Retina (tissue), 1 donor: Measurements from ENCODE around the gene FBXL7.

Experiments used
- DNase-seq: peaks from one replicate; pipeline ENCODE4 v3.0.0-alpha.2; 2016

FBXL7 gene

GRCh38 chr5:15506146-15506545, 6.2 kb downstream of the FBXL7 start:
- DNase-seq, result no peak

GRCh38 chr5:15506897-15507296, 6.9 kb downstream of the FBXL7 start:
- DNase-seq, result no peak

DNA sequence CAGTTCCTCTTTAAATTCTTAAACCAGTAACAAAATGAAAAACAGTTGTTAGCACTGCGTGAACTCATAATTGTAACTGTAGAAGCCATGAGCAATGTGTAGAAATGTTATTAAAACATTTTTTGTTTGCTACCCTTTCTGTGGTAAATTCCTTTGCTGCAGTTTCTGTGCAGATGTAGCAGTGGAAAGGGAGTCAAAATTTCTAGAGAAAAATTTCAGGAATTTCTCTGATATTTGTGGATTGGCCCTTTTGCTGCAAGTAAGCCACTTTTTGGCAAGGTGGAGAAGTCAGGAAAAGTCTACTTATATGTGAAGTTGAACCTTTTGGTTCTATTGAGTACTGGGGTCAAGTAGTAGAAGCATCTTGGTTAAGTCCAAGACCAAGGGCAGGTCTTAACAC, 10.1 kb downstream of the FBXL7 start:
- no peak for DNase-seq

- DNase-seq, result no peak
These were observed 10.9 kb downstream of the FBXL7 start for GRCh38 chr5:15510831-15511230.

DNA sequence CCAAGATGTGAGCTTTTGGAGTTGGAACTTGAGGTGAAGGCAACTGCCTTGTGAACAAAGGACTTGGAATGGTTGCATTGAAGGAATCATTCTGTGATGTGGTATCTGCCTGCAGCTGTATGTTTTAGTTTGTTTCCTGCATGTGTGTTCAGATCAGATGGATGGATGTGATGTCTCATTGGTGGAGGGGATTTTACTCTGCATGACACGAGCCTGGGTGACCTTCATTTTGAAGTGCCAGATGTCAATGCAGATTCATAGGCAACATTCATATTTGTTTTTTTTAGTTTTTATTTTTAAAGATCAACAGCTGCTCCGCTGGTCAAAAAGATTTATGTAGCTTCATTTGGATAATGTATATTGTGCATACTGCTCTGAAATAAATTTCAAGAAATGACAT, 13.5 kb downstream of the FBXL7 start:
- no peak for DNase-seq

DNA sequence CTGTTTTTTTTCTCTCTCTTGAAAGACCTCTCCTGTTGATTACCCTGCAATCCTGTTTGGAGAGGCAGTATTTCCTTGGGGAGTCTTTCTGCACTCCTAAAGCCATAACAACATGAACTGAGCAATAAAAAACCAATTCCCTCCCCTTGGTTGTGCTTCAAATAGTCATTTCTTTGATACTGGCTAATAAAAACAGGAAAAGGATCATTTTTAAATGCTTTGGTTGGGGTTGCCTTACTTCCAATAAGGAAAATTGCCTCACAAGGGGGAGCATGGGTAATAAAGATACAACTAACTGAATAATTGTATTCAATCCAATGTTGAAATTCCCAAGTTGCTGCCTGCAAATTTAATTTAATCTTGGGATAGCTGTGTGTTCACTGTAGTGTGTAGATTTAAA, 13.9 kb downstream of the FBXL7 start:
- DNase-seq, result no peak

GRCh38 chr5:15515229-15515628, 15.2 kb downstream of the FBXL7 start:
- DNase-seq, result no peak

DNA sequence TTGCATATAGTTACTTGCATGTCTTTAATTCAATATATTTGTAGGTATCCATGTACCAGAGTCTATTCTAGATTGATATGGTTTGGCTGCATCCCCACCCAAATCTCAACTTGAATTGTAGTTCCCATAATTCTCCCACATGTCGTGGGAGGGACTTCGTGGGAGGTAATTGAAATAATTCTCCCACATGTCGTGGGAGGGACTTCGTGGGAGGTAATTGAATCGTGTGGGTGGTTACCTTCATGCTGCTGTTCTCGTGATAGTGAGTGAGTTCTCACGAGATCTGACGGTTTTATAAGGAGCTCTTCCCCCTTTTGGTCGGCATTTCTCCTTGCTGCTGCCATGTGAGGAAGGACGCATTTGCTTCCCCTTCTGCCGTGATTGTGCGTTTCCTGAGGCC, 16.5 kb downstream of the FBXL7 start:
- no peak for DNase-seq

DNA sequence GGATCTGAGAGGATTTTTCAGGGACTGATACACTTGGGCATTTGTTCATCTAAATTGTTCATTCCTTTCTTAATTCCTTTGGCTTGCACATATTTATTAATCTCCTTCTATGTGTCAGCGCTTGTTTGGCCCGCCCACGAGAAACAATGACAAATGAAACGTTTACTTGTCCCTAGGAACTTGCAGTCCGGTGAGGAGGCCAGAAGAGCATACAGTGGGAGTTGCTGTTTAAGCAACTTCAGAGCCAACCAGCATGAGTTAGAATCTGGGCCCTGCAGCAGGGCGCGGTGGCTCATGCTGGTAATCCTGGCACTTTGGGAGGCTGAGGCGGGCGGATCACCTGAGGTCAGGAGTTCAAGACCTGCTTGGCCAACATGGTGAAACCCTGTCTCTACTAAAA, 18.8 kb downstream of the FBXL7 start:
- no peak for DNase-seq

- no peak for DNase-seq
These were observed 20.9 kb downstream of the FBXL7 start for GRCh38 chr5:15520856-15521255.

GRCh38 chr5:15521381-15522186, 21.6 kb downstream of the FBXL7 start:
- DNase-seq, result no peak

GRCh38 chr5:15522187-15522520, 22.2 kb downstream of the FBXL7 start:
- DNase-seq, result no peak

GRCh38 chr5:15524712-15525111, 24.7 kb downstream of the FBXL7 start:
- no peak for DNase-seq

GRCh38 chr5:15525703-15526275, 25.8 kb downstream of the FBXL7 start:
- no peak for DNase-seq

DNA sequence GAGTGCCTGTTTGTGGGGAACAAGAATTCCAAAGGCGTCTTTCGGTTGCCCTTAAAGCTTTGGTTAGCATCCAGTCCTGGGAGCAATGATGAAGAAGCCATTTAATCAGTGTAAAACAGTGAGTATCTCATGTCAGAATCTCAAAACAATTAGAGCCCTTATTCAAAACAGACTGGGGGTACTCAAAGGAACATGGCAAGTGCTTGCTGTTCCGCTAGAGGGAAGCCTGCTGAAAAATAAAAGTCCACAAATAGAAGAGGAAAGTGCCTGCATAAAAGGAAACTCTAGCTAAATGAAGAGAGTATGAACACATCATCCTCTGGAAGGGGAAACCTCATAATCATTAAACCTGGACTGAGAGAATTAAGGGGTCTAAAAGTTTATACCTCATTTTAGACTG, 26.4 kb downstream of the FBXL7 start:
- no peak for DNase-seq

DNA sequence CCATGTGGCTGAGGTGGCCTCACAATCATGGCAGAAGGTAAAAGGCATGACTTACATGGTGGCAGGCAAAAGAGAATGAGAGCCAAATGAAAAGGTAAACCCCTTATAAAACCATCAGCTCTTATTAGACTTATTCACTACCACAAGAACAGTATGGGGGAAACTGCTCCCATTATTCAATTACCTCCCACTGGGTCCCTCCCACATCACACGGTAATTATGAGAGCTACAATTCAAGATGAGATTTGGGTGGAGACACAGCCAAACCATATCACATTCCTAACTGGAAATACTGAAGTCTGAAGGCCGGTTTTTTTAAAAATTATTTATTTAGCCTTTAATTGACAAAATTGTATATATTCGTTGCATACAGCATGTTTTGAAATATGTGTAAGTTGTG, 28.5 kb downstream of the FBXL7 start:
- DNase-seq, result no peak

GRCh38 chr5:15529013-15529412, 29.0 kb downstream of the FBXL7 start:
- no peak for DNase-seq

DNA sequence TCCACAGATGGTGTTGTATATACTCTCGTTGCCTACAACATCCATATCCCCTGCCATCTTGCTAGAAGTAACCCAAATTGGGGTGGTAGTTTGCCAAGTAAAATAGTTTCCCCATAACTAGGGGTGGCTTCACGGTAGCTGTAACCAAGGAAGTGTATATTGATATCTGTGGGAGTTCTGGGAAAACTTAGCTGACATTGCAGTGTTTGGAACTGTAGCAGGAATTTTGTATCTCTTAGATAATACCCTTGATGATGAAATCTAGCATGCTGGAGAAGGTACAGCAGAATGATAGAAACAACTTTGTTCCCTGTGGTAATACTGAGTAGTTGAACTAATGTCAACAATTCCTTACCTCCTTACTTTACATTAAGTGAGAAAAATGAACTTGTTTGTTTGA, 29.8 kb downstream of the FBXL7 start:
- no peak for DNase-seq

DNA sequence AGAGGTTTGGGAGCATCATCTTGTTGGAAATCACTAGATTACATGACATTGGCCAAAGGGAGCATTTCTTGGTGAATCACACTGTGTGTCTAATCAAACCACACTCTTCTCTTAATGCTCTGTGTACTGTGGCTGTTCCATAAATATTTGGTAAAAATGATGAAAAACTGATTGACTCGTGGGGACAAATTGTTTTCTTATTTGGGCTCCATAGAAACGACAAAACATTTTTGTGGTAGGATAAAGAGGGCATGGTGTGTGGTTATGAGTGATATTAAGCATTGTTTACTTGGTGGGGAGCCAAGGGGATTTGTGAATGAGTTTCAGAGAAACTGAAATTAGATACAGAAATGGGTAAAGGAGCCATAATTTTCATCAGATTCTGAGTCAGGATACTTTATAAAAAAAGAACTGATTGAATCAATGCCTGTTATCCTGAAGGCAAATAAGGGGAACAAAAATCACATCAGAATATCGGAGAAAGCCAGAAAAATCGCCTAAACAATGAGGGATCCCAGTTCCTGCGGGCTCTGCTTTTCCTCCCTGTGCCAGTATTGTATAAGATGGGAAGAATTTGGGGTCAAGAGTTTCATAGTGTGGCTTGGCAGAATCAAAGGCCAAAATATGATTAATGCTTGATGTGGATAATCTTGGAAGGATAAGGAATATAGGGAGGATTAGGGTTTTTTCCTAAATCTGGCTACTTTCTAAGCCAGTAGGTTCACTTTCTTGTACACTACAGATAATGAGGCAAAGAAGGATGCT, 33.3 kb downstream of the FBXL7 start:
- no peak for DNase-seq

DNA sequence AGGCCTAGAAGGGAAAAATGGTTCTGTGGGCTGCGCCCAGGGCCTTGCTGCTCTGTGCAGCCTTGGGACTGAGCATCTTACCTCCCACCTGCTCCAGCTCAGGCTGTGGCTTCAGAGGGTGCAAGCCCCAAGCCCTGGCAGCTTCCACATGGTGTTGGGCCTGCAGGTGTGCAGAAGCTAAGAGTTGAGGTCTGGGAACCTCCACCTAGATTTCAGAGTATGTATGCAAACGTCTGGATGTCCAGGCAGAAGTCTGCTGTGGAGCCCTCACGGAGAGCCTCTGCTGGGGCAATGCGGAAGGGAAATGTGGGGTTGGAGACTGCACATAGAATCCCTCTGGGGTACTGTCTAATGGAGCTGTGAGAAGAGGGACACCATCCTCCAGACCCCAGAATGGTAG, 36.0 kb downstream of the FBXL7 start:
- DNase-seq, result no peak

- no peak for DNase-seq
These were observed 38.5 kb downstream of the FBXL7 start for GRCh38 chr5:15538516-15538915.

GRCh38 chr5:15539951-15540350, 40.0 kb downstream of the FBXL7 start:
- no peak for DNase-seq

DNA sequence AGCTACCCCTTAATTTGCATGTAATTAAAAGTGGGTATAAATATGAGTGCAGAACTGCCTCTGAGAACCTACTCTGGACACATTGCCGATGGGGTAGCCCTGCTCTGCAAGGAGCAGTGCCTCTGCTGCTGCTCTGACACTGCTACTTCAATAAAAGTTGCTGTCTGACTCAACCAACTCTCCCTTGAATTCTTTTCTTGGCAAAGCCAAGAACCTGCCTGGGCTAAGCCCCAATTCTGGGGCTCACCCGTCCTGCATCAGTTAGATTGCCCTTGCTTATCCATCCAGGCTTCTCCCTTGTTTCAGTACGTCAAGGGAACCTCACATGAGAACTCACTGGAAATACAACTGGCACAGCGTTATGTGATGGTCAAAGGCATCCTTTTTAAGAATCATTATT, 44.1 kb downstream of the FBXL7 start:
- DNase-seq, result no peak

DNA sequence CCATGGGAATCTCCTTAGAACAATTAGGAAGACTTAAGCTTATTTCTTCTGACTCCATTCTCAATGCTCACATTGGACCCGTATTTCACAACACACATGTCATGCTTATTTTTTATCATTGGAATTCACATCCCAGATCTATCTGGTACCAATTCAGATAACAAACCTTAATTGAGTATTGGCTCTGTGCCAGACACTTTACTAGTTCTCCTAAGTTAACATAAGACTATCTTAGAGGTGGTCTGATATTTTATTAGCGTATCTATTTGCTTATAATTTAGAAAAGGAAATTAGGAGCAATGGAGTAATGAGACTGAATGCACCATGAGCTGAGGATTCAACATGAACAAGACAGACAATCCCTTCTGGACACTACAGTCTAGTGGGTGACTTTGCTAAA, 45.1 kb downstream of the FBXL7 start:
- DNase-seq, result no peak
